WTC11 (cell line): ENCODE results near the gene MAP3K14. TPM values are rescaled to one million over a fixed set of nuclear protein-coding genes. Genes with fewer than 3 reads are reported as not detected.
A peak's percentile ranks its signal among the peaks of the same experiment; 100 is the strongest.

Experiments
- ATAC-seq: fragments of 200-7000 bp; cut with Tn5 transposase; 2 replicates; pipeline ENCODE4 v1.10.0; 2021; ENCODE audit warnings: mild to moderate bottlenecking, moderate library complexity
- CTCF ChIA-PET: fragments of 300-600 bp; sonication (Branson Sonifier 250); formaldehyde crosslinking; loops from one replicate; lab custom pipeline; 2021; ENCODE audit warnings: antibody characterized with exemption; lab: Charles Lee
- POLR2A ChIA-PET: fragments of 350-600 bp; sonication (Branson Sonifier 250); formaldehyde crosslinking; loops from one replicate; lab custom pipeline; 2021; ENCODE audit warnings: antibody characterized with exemption; lab: Charles Lee
- DNase-seq: peaks from one replicate; pipeline ENCODE4 v3.0.0; 2021; ENCODE audit warnings: low spot score
- H3K27ac Mint-ChIP-seq: 2 replicates; pipeline ENCODE4 v1.8.0; 2021; ENCODE audit warnings: mixed read lengths
- H3K27me3 Mint-ChIP-seq: 2 replicates; pipeline ENCODE4 v1.8.0; 2021; ENCODE audit warnings: low read depth, mild to moderate bottlenecking, moderate library complexity, mixed read lengths
- H3K36me3 Mint-ChIP-seq: 2 replicates; pipeline ENCODE4 v1.8.0; 2021; ENCODE audit warnings: mixed read lengths
- H3K4me1 Mint-ChIP-seq: 2 replicates; pipeline ENCODE4 v1.8.0; 2022; ENCODE audit warnings: mixed read lengths
- H3K4me3 Mint-ChIP-seq: 2 replicates; pipeline ENCODE4 v1.8.0; 2021; ENCODE audit warnings: mild to moderate bottlenecking, moderate library complexity, mixed read lengths
- H3K9me3 Mint-ChIP-seq: 2 replicates; pipeline ENCODE4 v1.8.0; 2021; ENCODE audit warnings: mixed read lengths
- CREB1 ChIP-seq: sonication (generic); formaldehyde crosslinking; IDR thresholded peaks from 2 replicates; pipeline ENCODE4 v1.8.0; 2023; ENCODE audit warnings: mild to moderate bottlenecking, missing genetic modification reagents
- ELF4 ChIP-seq: sonication (generic); formaldehyde crosslinking; IDR thresholded peaks from 2 replicates; pipeline ENCODE4 v1.8.1; 2022; ENCODE audit warnings: low read depth, mild to moderate bottlenecking, moderate library complexity, missing genetic modification reagents
- FOXP1 ChIP-seq: sonication (generic); formaldehyde crosslinking; IDR thresholded peaks from 2 replicates; pipeline ENCODE4 v1.8.0; 2022; ENCODE audit warnings: missing genetic modification reagents, mild to moderate bottlenecking, moderate library complexity, borderline replicate concordance
- GABPB1 ChIP-seq: sonication (generic); formaldehyde crosslinking; IDR thresholded peaks from 2 replicates; pipeline ENCODE4 v1.8.1; 2023; ENCODE audit warnings: mild to moderate bottlenecking, missing genetic modification reagents
- GRHL2 ChIP-seq: fragments of 250-450 bp; sonication (Bioruptor Pico); IDR thresholded peaks from 2 replicates; pipeline ENCODE4 v1.8.0; 2022; ENCODE audit warnings: mild to moderate bottlenecking, moderate library complexity; ENCODE audit not compliant: insufficient replicate concordance, severe bottlenecking
- HMGA2 ChIP-seq: fragments of 250-450 bp; sonication (Bioruptor Pico); IDR thresholded peaks from 2 replicates; pipeline ENCODE4 v1.4.0; 2021; ENCODE audit warnings: mild to moderate bottlenecking, moderate library complexity
- JAZF1 ChIP-seq: fragments of 250-450 bp; sonication (Bioruptor Pico); IDR thresholded peaks from 2 replicates; pipeline ENCODE4 v1.9.0; 2021; ENCODE audit warnings: moderate library complexity, mild to moderate bottlenecking, inconsistent platforms
- JUN ChIP-seq: sonication (generic); formaldehyde crosslinking; IDR thresholded peaks from 2 replicates; pipeline ENCODE4 v1.8.0; 2023; ENCODE audit warnings: mild to moderate bottlenecking, missing genetic modification reagents
- KAT7 ChIP-seq: sonication (generic); formaldehyde crosslinking; IDR thresholded peaks from 2 replicates; pipeline ENCODE4 v1.8.1; 2023; ENCODE audit warnings: missing genetic modification reagents, mild to moderate bottlenecking, borderline replicate concordance
- NFYB ChIP-seq: sonication (generic); formaldehyde crosslinking; conservative IDR thresholded peaks from 2 replicates; pipeline ENCODE4 v1.8.0; 2022; ENCODE audit warnings: low read depth, missing genetic modification reagents
- NR3C1 ChIP-seq: sonication (generic); formaldehyde crosslinking; conservative IDR thresholded peaks from 2 replicates; pipeline ENCODE4 v1.8.1; 2023; ENCODE audit warnings: low read depth, mild to moderate bottlenecking, missing genetic modification reagents
- OVOL2 ChIP-seq: fragments of 250-450 bp; sonication (Bioruptor Pico); IDR thresholded peaks from 2 replicates; pipeline ENCODE4 v1.9.0; 2021; ENCODE audit warnings: mild to moderate bottlenecking, borderline replicate concordance
- PRRX2 ChIP-seq: fragments of 250-450 bp; sonication (Bioruptor Pico); IDR thresholded peaks from 2 replicates; pipeline ENCODE4 v1.8.0; 2021; ENCODE audit warnings: mild to moderate bottlenecking
- TCF7 ChIP-seq: sonication (generic); formaldehyde crosslinking; IDR thresholded peaks from 2 replicates; pipeline ENCODE4 v1.8.0; 2022; ENCODE audit warnings: mild to moderate bottlenecking, low read depth, missing genetic modification reagents, moderate library complexity
- TEAD1 ChIP-seq: sonication (generic); formaldehyde crosslinking; IDR thresholded peaks from 2 replicates; pipeline ENCODE4 v1.8.0; 2022; ENCODE audit warnings: mild to moderate bottlenecking, missing genetic modification reagents
- TEAD4 ChIP-seq: sonication (generic); formaldehyde crosslinking; IDR thresholded peaks from 2 replicates; pipeline ENCODE4 v1.8.0; 2022; ENCODE audit warnings: mild to moderate bottlenecking, missing genetic modification reagents
- ZBTB21 ChIP-seq: sonication (generic); formaldehyde crosslinking; IDR thresholded peaks from 2 replicates; pipeline ENCODE4 v1.8.1; 2023; ENCODE audit warnings: mild to moderate bottlenecking, missing genetic modification reagents, borderline replicate concordance
- ZNF121 ChIP-seq: sonication (generic); formaldehyde crosslinking; IDR thresholded peaks from 2 replicates; pipeline ENCODE4 v1.8.0; 2023; ENCODE audit warnings: missing genetic modification reagents
- ZNF138 ChIP-seq: sonication (generic); formaldehyde crosslinking; conservative IDR thresholded peaks from 2 replicates; pipeline ENCODE4 v1.8.1; 2022; ENCODE audit warnings: mild to moderate bottlenecking, moderate library complexity, missing genetic modification reagents
- ZNF671 ChIP-seq: fragments of 250-450 bp; sonication (Bioruptor Pico); IDR thresholded peaks from 2 replicates; pipeline ENCODE4 v1.8.0; 2021; ENCODE audit warnings: mild to moderate bottlenecking
- total RNA-seq: library from RNA; stranded (reverse); gene quantifications from 3 replicates; pipeline ENCODE4 v1.2.3, GENCODE V29; 2021
- TF ChIP-seq, protein P1 (sequence below): sonication (generic); formaldehyde crosslinking; IDR thresholded peaks from 2 replicates; pipeline ENCODE4 v1.8.1; 2023; ENCODE audit warnings: mild to moderate bottlenecking, missing genetic modification reagents
- TF ChIP-seq, protein P2 (sequence below): sonication (generic); formaldehyde crosslinking; IDR thresholded peaks from 2 replicates; pipeline ENCODE4 v1.8.0; 2022; ENCODE audit warnings: mild to moderate bottlenecking, missing genetic modification reagents
- TF ChIP-seq, protein P3 (sequence below): fragments of 250-450 bp; sonication (Bioruptor Pico); IDR thresholded peaks from 2 replicates; pipeline ENCODE4 v1.9.0; 2021; ENCODE audit warnings: mild to moderate bottlenecking
- TF ChIP-seq, protein P4 (sequence below): fragments of 200-600 bp; IDR thresholded peaks from 2 replicates; pipeline ENCODE4 v1.8.0; 2022; ENCODE audit warnings: antibody characterized with exemption
- TF ChIP-seq, protein P5 (sequence below): fragments of 250-450 bp; sonication (Bioruptor Pico); IDR thresholded peaks from 2 replicates; pipeline ENCODE4 v2.1.2; 2022; ENCODE audit warnings: mild to moderate bottlenecking, moderate library complexity
- TF ChIP-seq, protein P6 (sequence below): sonication (generic); formaldehyde crosslinking; IDR thresholded peaks from 2 replicates; pipeline ENCODE4 v1.8.1; 2022; ENCODE audit warnings: mild to moderate bottlenecking, missing genetic modification reagents, moderate library complexity, borderline replicate concordance
- TF ChIP-seq, protein P7 (sequence below): sonication (generic); formaldehyde crosslinking; IDR thresholded peaks from 2 replicates; pipeline ENCODE4 v1.8.1; 2022; ENCODE audit warnings: missing genetic modification reagents, borderline replicate concordance

MAP3K14 gene
- total RNA-seq, 1 experiment from 2014 or later: 4.0 TPM

DNA sequence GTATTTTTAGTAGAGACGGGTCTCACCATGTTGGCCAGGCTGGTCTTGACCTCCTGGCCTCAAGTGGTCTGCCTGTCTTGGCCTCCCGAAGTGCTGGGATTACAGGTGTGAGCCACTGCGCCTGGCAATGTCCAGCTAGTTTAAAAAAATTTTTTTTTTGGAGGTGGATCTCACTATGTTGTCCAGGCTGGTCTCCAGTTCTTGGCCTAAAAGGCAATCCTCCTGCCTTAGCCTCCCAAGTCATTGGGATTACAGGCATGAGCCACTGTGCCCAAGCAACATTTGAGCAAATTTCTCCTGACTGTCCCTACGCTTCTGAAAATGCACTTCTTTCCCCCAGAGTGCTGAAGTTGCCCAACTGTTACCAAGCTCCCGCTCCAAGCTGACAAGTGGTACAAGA lies 8.0 kb downstream of the MAP3K14 start:
- no peak for DNase-seq
- TF ChIP-seq ZBTB21 (no peak), NFYB (CRISPR knock-in tag) (no peak), ZNF138 (CRISPR knock-in tag) (no peak), TEAD1 (no peak), KAT7 (CRISPR knock-in tag) (no peak), PRRX2 (CRISPR knock-in tag) (no peak), TEAD4 (CRISPR knock-in tag) (no peak), HMGA2 (CRISPR knock-in tag) (no peak), OVOL2 (CRISPR knock-in tag) (no peak), ELF4 (CRISPR knock-in tag) (no peak), FOXP1 (no peak), JUN (CRISPR knock-in tag) (no peak), GRHL2 (CRISPR knock-in tag) (no peak), NR3C1 (CRISPR knock-in tag) (no peak), ZNF671 (CRISPR knock-in tag) (no peak)
- TF ChIP-seq, protein P1, sequence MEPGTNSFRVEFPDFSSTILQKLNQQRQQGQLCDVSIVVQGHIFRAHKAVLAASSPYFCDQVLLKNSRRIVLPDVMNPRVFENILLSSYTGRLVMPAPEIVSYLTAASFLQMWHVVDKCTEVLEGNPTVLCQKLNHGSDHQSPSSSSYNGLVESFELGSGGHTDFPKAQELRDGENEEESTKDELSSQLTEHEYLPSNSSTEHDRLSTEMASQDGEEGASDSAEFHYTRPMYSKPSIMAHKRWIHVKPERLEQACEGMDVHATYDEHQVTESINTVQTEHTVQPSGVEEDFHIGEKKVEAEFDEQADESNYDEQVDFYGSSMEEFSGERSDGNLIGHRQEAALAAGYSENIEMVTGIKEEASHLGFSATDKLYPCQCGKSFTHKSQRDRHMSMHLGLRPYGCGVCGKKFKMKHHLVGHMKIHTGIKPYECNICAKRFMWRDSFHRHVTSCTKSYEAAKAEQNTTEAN (CRISPR knock-in tag): no peak
- TF ChIP-seq, protein P2, sequence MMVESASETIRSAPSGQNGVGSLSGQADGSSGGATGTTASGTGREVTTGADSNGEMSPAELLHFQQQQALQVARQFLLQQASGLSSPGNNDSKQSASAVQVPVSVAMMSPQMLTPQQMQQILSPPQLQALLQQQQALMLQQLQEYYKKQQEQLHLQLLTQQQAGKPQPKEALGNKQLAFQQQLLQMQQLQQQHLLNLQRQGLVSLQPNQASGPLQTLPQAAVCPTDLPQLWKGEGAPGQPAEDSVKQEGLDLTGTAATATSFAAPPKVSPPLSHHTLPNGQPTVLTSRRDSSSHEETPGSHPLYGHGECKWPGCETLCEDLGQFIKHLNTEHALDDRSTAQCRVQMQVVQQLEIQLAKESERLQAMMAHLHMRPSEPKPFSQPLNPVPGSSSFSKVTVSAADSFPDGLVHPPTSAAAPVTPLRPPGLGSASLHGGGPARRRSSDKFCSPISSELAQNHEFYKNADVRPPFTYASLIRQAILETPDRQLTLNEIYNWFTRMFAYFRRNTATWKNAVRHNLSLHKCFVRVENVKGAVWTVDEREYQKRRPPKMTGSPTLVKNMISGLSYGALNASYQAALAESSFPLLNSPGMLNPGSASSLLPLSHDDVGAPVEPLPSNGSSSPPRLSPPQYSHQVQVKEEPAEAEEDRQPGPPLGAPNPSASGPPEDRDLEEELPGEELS (CRISPR knock-in tag): no peak
- TF ChIP-seq, protein P3, sequence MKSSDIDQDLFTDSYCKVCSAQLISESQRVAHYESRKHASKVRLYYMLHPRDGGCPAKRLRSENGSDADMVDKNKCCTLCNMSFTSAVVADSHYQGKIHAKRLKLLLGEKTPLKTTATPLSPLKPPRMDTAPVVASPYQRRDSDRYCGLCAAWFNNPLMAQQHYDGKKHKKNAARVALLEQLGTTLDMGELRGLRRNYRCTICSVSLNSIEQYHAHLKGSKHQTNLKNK (CRISPR knock-in tag): no peak
- TF ChIP-seq, protein P4, sequence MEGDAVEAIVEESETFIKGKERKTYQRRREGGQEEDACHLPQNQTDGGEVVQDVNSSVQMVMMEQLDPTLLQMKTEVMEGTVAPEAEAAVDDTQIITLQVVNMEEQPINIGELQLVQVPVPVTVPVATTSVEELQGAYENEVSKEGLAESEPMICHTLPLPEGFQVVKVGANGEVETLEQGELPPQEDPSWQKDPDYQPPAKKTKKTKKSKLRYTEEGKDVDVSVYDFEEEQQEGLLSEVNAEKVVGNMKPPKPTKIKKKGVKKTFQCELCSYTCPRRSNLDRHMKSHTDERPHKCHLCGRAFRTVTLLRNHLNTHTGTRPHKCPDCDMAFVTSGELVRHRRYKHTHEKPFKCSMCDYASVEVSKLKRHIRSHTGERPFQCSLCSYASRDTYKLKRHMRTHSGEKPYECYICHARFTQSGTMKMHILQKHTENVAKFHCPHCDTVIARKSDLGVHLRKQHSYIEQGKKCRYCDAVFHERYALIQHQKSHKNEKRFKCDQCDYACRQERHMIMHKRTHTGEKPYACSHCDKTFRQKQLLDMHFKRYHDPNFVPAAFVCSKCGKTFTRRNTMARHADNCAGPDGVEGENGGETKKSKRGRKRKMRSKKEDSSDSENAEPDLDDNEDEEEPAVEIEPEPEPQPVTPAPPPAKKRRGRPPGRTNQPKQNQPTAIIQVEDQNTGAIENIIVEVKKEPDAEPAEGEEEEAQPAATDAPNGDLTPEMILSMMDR: no peak
- ChIA-PET CTCF (interaction anchor here (0.6 to 2.0 kb wide), 3 partner anchors 72 to 197 kb away, joined by 3 to 5 read pairs (median 3); no protein-coding TSS in a partner anchor), POLR2A (no interaction called here)
- no peaks in the 10 kb centered on the region for H3K9me3 Mint-ChIP-seq
- ATAC-seq: no peak
- 0 out of 2 replicates have a peak overlapping the region, but pooled peaks have one; percentile 60 for H3K27ac Mint-ChIP-seq
- H3K4me3 Mint-ChIP-seq: no peak overlapping the region
- no peaks in the 10 kb centered on the region for H3K27me3 Mint-ChIP-seq
- peaks cover 17% of the 10 kb centered on the region for H3K4me1 Mint-ChIP-seq
- peaks cover 5% of the 10 kb centered on the region; the same call in 1 of the 2 replicates for H3K36me3 Mint-ChIP-seq

DNA sequence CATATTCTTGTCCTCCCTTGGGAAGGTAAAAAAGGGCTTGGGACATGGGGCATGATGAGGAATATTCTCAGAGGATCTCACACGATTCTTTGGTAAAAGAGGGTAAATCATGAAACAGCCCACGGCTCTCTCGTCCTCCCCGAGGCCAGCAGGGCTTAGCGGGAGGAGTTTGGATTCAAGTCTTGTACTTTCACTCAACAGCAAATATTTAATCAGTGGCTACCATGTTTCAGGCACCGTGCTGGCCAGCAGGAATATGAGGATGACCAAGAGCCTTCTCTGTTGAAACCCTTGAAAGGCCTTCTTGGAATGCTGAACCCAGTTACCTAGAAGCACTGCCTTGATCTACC lies 8.8 kb downstream of the MAP3K14 start:
- no peak for DNase-seq
- Mint-ChIP-seq H3K4me3 (no peak overlapping the region), H3K9me3 (no peaks in the 10 kb centered on the region), H3K27me3 (no peaks in the 10 kb centered on the region), H3K27ac (0 out of 2 replicates have a peak overlapping the region, but pooled peaks have one; percentile 11), H3K36me3 (peaks cover 5% of the 10 kb centered on the region; the same call in 1 of the 2 replicates), H3K4me1 (peaks cover 17% of the 10 kb centered on the region)
- ChIA-PET POLR2A (no interaction called here), CTCF (interaction anchor here (0.6 to 2.0 kb wide), 5 partner anchors 30 to 136 kb away, joined by 3 to 7 read pairs (median 5); no protein-coding TSS in a partner anchor)
- ATAC-seq: no peak
- TF ChIP-seq ZNF121 (CRISPR knock-in tag) (no peak), GABPB1 (CRISPR knock-in tag) (no peak), CREB1 (CRISPR knock-in tag) (no peak), JAZF1 (CRISPR knock-in tag) (no peak), TCF7 (CRISPR knock-in tag) (no peak)
- TF ChIP-seq, protein P5, sequence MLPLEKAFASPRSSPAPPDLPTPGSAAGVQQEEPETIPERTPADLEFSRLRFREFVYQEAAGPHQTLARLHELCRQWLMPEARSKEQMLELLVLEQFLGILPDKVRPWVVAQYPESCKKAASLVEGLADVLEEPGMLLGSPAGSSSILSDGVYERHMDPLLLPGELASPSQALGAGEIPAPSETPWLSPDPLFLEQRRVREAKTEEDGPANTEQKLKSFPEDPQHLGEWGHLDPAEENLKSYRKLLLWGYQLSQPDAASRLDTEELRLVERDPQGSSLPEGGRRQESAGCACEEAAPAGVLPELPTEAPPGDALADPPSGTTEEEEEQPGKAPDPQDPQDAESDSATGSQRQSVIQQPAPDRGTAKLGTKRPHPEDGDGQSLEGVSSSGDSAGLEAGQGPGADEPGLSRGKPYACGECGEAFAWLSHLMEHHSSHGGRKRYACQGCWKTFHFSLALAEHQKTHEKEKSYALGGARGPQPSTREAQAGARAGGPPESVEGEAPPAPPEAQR (CRISPR knock-in tag): no peak
- TF ChIP-seq, protein P6, sequence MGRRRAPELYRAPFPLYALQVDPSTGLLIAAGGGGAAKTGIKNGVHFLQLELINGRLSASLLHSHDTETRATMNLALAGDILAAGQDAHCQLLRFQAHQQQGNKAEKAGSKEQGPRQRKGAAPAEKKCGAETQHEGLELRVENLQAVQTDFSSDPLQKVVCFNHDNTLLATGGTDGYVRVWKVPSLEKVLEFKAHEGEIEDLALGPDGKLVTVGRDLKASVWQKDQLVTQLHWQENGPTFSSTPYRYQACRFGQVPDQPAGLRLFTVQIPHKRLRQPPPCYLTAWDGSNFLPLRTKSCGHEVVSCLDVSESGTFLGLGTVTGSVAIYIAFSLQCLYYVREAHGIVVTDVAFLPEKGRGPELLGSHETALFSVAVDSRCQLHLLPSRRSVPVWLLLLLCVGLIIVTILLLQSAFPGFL (CRISPR knock-in tag): no peak
- TF ChIP-seq, protein P7, sequence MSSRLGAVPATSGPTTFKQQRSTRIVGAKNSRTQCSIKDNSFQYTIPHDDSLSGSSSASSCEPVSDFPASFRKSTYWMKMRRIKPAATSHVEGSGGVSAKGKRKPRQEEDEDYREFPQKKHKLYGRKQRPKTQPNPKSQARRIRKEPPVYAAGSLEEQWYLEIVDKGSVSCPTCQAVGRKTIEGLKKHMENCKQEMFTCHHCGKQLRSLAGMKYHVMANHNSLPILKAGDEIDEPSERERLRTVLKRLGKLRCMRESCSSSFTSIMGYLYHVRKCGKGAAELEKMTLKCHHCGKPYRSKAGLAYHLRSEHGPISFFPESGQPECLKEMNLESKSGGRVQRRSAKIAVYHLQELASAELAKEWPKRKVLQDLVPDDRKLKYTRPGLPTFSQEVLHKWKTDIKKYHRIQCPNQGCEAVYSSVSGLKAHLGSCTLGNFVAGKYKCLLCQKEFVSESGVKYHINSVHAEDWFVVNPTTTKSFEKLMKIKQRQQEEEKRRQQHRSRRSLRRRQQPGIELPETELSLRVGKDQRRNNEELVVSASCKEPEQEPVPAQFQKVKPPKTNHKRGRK (CRISPR knock-in tag): no peak
